H4 (cell line): ENCODE data around the gene CSTF3. TPM values are rescaled to one million over a fixed set of nuclear protein-coding genes. Genes with fewer than 3 reads are reported as not detected.
"Not testable (repeated sequence)": the region's sequence is repeated elsewhere in the genome, so short reads cannot be mapped to it uniquely, and the experiment has no call there.

Experiments
- DNase-seq: peaks from one replicate; pipeline ENCODE4 v3.0.0-alpha.2; 2015; ENCODE audit warnings: low spot score
- total RNA-seq: library from RNA; depleted of rRNA; stranded (reverse); fragments of >200 nt; shearing (Covaris generic); gene quantifications from 2 replicates; pipeline ENCODE4 v1.2.3, GENCODE V29; 2014; rRNA removed

CSTF3 gene
- 26.9 and 35.1 TPM in 2 replicates for total RNA-seq

GRCh38 chr11:33161120-33162005, at the start of gene CSTF3:
Gene CSTF3, minus strand, starts transcription at chr11:33161480. Its CDS starts 155 bp downstream, at chr11:33161325.
- DNase-seq = peak; percentile 99

DNA sequence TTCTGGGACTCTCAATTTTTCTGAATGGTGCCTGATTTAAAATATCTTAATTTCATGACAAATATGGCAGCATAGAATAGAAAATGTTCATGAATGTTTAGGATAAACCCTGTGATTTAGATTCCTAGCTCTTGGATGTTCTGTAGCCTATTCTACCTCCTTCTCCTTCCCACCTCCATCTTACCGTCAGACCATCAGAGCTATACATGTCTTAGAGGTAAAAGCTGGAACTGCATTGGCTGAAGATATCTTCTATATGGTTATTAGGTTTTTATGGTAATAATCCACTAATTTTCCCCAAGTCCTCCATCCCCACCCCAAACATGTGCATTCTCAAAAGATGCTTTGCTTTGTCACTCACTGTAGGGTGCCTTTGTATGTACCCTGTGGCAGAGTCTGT, 46.9 kb upstream of the CSTF3 start:
- DNase-seq = no peak

GRCh38 chr11:33207408-33207985, 46.2 kb upstream of the CSTF3 start:
- DNase-seq = peak; percentile 43

DNA sequence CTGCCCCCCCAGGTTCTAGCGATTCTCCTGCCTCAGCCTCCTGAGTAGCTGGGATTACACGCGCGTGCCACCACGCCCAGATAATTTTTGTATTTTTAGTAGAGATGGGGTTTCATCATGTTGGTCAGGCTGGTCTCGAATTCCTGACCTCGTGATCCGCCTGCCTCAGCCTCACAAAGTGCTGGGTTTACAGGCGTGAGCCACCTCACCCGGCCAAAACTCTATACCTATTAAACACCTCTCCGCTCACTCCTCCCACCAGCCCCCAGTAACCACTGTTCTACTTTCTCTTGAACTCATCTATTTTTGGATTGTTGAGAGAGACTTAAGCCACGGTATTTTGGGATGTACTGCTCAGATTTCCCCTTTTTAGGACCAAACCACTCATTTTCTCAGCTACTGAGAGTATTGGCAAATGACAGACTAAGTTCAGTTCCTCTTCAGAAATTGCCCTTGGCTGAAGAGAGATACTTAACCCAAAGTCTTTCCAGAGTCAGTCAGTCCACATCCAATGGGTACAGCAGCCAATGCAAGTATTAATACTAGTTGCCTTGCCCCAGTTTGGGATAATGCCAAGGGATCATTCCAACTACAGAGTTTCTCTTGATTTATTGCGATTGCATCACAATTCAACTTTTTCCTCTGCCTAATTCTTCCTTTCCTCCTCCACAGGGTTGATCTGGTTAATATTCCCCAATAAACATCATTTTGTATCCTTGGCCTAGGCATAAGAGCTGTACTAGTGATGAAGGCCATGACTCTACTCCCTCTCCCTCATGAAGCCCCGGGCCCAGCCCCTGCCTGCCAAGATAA, 36.8 kb upstream of the CSTF3 start:
- no peak for DNase-seq

- DNase-seq = no peak
Observed at GRCh38 chr11:33195462-33196173, 34.3 kb upstream of the CSTF3 start.

GRCh38 chr11:33194455-33194854, 33.2 kb upstream of the CSTF3 start:
- DNase-seq = no peak

- DNase-seq = no peak
Observed at GRCh38 chr11:33191467-33191866, 30.2 kb upstream of the CSTF3 start.

GRCh38 chr11:33187998-33188722, 26.9 kb upstream of the CSTF3 start:
- DNase-seq = no peak

GRCh38 chr11:33185756-33186155, 24.5 kb upstream of the CSTF3 start:
- DNase-seq = no peak

DNA sequence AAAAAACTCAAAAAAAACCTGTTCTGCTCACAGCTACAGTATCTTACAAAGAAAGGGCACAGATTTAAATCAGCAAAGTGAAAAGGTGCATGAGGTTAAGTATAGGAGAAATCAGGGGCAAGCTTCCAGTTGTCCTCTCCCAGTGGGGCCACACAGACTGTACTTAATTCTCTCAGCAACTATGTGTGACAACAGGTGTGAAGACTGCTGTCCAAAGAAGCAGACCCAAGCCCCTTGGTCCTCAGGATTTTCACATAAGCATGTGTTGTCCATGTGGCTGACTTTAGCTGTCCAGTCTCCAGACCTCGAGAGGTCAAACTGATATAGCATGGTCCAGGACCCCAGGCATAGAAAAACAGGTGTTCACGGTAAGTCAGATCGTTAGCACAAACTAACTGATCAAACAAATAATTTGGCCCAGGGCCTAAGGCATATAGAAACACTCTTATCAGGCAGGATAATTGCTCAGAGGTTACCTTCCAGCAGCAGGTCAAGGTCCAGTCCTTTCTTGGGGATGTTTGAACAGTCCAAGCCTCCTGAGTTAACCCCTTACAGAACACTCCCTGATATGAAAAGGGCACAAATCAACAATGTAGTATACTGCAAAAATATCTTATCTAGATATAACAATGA, 21.1 kb upstream of the CSTF3 start:
- no peak for DNase-seq

DNA sequence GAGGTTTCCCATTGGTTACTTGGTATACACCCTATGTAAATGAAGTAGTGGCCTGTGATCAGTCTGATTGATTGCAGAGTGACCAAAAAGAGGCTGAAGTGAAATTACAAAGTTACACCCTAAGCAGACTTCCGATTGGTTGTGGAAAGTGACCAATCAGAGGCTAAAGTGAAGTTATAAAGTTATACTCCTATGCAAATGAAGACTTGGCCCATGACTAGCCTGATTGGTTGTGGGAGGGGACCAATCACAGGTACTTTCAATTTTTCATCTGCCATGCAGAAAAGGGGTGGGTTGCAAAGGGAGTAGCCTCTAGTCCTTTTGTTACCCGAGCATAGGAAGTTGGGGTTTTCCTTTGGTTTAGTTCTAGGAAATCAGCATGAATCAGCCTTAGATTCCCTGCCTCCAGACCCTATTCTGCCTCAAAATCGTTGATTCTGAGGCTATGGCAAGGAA, 18.1 kb upstream of the CSTF3 start:
- DNase-seq = peak; percentile 23

DNA sequence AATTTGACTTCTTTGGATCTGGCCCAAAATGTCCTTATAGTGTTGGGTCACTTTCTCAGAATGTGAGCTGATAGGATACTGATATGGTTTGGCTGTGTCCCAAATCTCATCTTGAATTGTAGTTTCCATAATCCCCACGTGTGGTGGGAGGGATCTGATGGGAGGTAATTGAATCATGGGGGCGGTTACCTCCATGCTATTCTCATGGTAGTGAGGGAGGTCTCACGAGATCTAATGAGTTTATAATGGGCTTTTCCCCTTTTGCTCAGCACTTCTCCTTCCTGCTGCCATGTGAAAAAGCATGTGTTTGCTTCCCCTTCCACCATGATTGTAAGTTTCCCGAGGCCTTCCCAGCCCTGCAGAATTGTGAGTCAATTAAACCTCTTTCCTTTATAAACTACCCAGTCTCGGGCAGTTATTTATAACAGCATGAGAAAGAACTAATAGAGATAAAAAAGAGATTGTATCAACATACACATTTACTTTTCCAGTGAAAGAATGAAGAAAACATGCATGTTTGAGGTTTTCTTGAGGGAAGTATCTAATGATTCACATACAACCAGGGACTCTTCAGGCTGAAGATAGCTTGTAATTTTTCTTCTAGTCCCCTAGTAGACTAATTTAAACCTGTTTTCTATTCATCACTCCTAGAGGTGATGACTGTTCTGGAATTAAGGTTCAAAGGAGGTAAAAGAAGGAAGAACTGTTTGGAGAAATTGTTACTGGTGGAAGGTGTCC, 17.3 kb upstream of the CSTF3 start:
- DNase-seq = no peak

GRCh38 chr11:33177676-33178336, 16.5 kb upstream of the CSTF3 start:
- no peak for DNase-seq

- not testable (repeated sequence) for DNase-seq
Observed at GRCh38 chr11:33176760-33177159, 15.5 kb upstream of the CSTF3 start.

- DNase-seq = no peak
Observed at GRCh38 chr11:33172996-33173395, 11.7 kb upstream of the CSTF3 start.

- DNase-seq = no peak
Observed at GRCh38 chr11:33172345-33172744, 11.1 kb upstream of the CSTF3 start.

GRCh38 chr11:33171251-33171650, 10.0 kb upstream of the CSTF3 start:
- no peak for DNase-seq

DNA sequence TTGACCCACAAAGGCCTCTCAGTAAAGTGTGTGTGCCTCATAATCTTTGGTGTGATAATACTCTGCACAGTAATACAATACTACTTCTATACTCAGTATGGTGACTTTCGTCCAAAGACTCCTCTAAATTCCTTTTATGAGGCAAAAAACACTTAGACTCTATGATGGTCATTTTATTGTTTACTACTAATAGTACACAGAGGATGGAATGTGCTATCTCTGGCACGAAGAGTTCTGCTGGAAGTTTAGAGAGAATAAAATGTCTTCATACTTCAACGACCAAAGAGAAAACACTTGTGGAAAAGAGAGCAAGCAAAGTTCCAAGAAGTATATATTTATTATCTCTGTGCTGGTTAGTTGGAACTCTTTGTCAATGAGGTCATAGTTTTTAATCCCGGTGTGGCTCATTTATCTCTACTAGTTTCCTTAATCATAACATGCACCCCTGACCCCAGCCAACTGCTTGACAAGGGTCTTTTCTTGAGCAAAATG, 7.5 kb upstream of the CSTF3 start:
- peak; percentile 37 for DNase-seq

DNA sequence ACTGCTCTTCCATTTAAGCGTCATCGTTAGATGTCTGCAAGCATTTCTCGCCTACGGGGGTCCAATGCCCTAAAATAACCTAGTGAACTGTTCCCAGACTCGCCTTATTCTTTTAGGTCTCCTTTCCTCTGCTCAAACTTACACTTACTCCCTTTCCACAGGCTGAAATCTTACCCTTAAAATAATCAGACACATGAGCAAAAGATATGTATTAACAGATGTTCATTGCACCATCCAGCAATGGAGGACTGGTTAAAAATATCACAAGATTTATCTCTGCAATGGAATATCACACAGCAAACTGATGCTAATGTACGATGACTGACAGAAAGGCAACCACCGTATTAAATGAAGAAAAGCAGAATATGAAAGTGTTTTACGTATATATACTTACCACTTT, 1.6 kb upstream of the CSTF3 start:
- DNase-seq = no peak
